Measurements from ENCODE around the gene PLXNA2.

GRCh38 chr1:208045463-208046260 is 198.5 kb downstream of the PLXNA2 start:
- no peak for TF ChIP-seq CTCF (IDR thresholded peaks at IDR 0.05)
- TF ChIP-seq POLR2A (IDR thresholded peaks at IDR 0.05) = no peak

Measured in esophagus squamous epithelium (tissue), 4 donors.